Lung (tissue), 12 donors: ENCODE results near the gene MCTP2. TPM values are rescaled to one million over a fixed set of nuclear protein-coding genes. Genes with fewer than 3 reads are reported as not detected.

Experiments used
- ATAC-seq: fragments of 200-7000 bp; cut with Tn5 transposase; one replicate; pipeline ENCODE4 v1.9.1; 2020; ENCODE audit warnings: moderate number of reproducible peaks; ENCODE audit not compliant: insufficient read depth, low FRiP score
- DNase-seq, 3 donors: peaks; one replicate each; pipeline ENCODE4 v3.0.0-alpha.2; 2013 to 2017
- H3K27ac ChIP-seq, 2 donors: one replicate each; pipeline ENCODE4 v1.5.1; 2013; ENCODE audit warnings: mild to moderate bottlenecking in 2 of 2, moderate library complexity in 2 of 2, control low read depth in 1 of 2, inconsistent platforms in 1 of 2, low read depth in 1 of 2, low read length in 1 of 2
- H3K27me3 ChIP-seq, 3 donors: one replicate each; pipeline ENCODE4 v1.5.1; 2013; ENCODE audit warnings: low read length in 2 of 3; ENCODE audit not compliant: control insufficient read depth in 3 of 3, insufficient read depth in 3 of 3
- H3K36me3 ChIP-seq, 4 donors: one replicate each; pipeline ENCODE4 v1.5.1; 2013; ENCODE audit warnings: low read length in 4 of 4, mild to moderate bottlenecking in 1 of 4, moderate library complexity in 1 of 4; ENCODE audit not compliant: control insufficient read depth in 4 of 4, insufficient read depth in 4 of 4
- H3K4me1 ChIP-seq, 5 donors: one replicate each; pipeline ENCODE4 v1.5.1; 2013; ENCODE audit warnings: low read length in 5 of 5, mild to moderate bottlenecking in 2 of 5, moderate library complexity in 1 of 5; ENCODE audit not compliant: control insufficient read depth in 5 of 5, insufficient read depth in 5 of 5
- H3K4me3 ChIP-seq: one replicate; pipeline ENCODE4 v1.5.1; 2013; ENCODE audit warnings: mild to moderate bottlenecking, control low read depth, moderate library complexity
- H3K9ac ChIP-seq, 2 donors: one replicate each; pipeline ENCODE4 v1.5.1; 2013; ENCODE audit warnings: low read length in 2 of 2, control low read depth in 1 of 2; ENCODE audit not compliant: insufficient read depth in 1 of 2
- H3K9me3 ChIP-seq, 4 donors: one replicate each; pipeline ENCODE4 v1.5.1; 2013; ENCODE audit warnings: low read length in 3 of 4, mild to moderate bottlenecking in 1 of 4, moderate library complexity in 1 of 4; ENCODE audit not compliant: control insufficient read depth in 4 of 4, insufficient read depth in 3 of 4
- WGBS, 2 donors: extraction: QIAGEN DNeasy Blood & Tissue Kit; methylation state at CpG; one replicate each; pipeline ENCODE4 v1.1.7; 2013; 5-methylcytosine and 5-hydroxymethylcytosine counted together
- polyA plus RNA-seq, 2 donors: library from polyadenylated mRNA; stranded (reverse); fragments of 200-250 nt; gene quantifications; one replicate each; pipeline ENCODE4 v1.2.1, GENCODE V29; 2013
- total RNA-seq, 2 donors: library from RNA; depleted of rRNA in 1 of 2; stranded (reverse); fragments of >200 nt in 1 of 2; gene quantifications; one replicate each; pipeline ENCODE4 v1.2.1, GENCODE V29; 2014 to 2021
- TF ChIP-seq, protein P1 (sequence below): IDR thresholded peaks from 2 replicates; pipeline ENCODE4 v1.5.1; 2012; ENCODE audit warnings: mild to moderate bottlenecking; ENCODE audit errors: control extremely low read depth, extremely low read depth
- donor health status: control.
- donor health status: control.
- donor health status: Bipolar disorder and iron deficiency.
- donor health status: healthy.
- donor health status: DM: yes; HTN: yes; CAD: no.

The MCTP2 gene
- total and polyA plus RNA-seq, 4 donors: 3.5 to 92.5 (median 30.2) TPM

DNA sequence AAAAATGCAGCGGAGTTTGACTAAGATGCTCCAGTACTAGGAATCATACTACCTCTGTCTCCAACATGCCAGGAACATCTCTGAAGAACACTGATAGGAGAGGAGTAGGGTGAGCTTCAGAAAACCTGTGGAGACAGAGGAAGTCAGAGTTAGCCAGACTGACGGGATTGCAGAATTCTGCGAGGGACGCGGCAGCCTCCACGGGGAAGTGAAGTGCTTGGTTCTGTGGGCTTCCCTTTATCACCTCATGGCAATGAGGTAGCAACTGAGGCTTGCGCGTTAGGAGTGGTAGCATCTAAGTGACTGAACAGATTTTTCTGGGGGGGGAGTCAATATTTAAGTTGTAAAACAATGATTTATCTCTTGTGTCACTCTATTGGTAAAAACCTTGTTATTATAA is 226.3 kb downstream of the MCTP2 start:
- H3K4me1 ChIP-seq: no peaks in the 10 kb centered on the region
- H3K9me3 ChIP-seq: peaks cover 0 to 3% (median 0%) of the 10 kb centered on the region in 4 donors
- H3K4me3 ChIP-seq: no peak overlapping the region
- TF ChIP-seq, protein P1, sequence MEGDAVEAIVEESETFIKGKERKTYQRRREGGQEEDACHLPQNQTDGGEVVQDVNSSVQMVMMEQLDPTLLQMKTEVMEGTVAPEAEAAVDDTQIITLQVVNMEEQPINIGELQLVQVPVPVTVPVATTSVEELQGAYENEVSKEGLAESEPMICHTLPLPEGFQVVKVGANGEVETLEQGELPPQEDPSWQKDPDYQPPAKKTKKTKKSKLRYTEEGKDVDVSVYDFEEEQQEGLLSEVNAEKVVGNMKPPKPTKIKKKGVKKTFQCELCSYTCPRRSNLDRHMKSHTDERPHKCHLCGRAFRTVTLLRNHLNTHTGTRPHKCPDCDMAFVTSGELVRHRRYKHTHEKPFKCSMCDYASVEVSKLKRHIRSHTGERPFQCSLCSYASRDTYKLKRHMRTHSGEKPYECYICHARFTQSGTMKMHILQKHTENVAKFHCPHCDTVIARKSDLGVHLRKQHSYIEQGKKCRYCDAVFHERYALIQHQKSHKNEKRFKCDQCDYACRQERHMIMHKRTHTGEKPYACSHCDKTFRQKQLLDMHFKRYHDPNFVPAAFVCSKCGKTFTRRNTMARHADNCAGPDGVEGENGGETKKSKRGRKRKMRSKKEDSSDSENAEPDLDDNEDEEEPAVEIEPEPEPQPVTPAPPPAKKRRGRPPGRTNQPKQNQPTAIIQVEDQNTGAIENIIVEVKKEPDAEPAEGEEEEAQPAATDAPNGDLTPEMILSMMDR: no peak
- H3K27me3 ChIP-seq: no peaks in the 10 kb centered on the region
- DNase-seq (no peak), ATAC-seq (no peak)
- no peak overlapping the region for H3K27ac ChIP-seq
- no peak overlapping the region for H3K9ac ChIP-seq
- WGBS, 2 donors: 75 to 77% methylated on average over 8 of the region's 8 CpGs
- peaks cover 0 to 13% (median 0%) of the 10 kb centered on the region in 4 donors for H3K36me3 ChIP-seq

DNA sequence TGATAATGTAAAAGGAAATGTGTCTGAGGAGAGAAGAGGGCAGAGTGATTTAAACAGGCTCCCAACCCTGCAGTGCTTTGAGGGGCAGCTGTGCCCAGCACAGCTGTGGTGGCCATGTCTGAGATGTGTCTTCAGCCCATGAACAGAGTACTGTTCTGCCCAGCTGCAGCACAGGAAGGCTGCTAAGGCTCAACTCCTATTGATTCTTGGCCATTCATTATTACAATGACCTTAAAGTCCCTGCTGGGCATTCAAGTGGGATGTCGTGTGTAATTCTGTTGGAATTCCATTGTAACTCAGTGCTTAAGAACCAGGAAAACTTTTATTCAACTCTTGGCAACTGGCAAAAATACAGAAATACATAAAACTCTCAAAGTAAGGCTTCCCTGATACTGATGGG is 229.3 kb downstream of the MCTP2 start:
- WGBS, 2 donors: 94 to 96% methylated on average over 1 of the region's 1 CpG
- Histone ChIP-seq H3K27me3 (no peaks in the 10 kb centered on the region), H3K36me3 (peaks cover 0 to 13% (median 0%) of the 10 kb centered on the region in 4 donors), H3K9ac (no peak overlapping the region), H3K4me1 (no peaks in the 10 kb centered on the region), H3K27ac (no peak overlapping the region), H3K9me3 (no peaks in the 10 kb centered on the region), H3K4me3 (no peak overlapping the region)
- no peak for DNase-seq
- no peak for ATAC-seq
- TF ChIP-seq, protein P1: no peak

DNA sequence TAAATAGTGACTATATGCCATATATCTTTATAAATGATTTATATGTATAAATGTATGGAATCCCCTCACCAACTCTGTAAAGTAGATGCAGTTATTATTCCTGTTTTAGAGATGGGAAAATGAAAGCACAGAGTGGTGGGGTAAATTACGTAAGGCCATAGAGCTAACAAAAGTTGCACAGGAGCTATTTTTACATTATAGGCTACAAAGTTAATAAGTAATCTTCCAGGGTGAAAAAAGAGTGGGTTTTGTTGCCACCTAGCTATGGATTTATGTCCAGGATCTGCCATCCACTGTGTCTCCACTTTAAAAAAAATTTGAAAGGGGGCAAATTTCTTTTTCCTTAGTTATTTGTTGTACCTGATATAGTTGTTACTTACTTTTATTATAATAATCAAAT is 235.7 kb downstream of the MCTP2 start:
- no peak overlapping the region for H3K4me3 ChIP-seq
- no peak for ATAC-seq
- 74 to 94% methylated on average over 1 of the region's 1 CpG for WGBS, 2 donors
- peaks cover 0 to 4% (median 0%) of the 10 kb centered on the region in 4 donors for H3K36me3 ChIP-seq
- no peaks in the 10 kb centered on the region for H3K9me3 ChIP-seq
- no peak overlapping the region for H3K27ac ChIP-seq
- no peak overlapping the region for H3K9ac ChIP-seq
- no peaks in the 10 kb centered on the region for H3K4me1 ChIP-seq
- TF ChIP-seq, protein P1: no peak
- no peaks in the 10 kb centered on the region for H3K27me3 ChIP-seq
- no peak for DNase-seq

DNA sequence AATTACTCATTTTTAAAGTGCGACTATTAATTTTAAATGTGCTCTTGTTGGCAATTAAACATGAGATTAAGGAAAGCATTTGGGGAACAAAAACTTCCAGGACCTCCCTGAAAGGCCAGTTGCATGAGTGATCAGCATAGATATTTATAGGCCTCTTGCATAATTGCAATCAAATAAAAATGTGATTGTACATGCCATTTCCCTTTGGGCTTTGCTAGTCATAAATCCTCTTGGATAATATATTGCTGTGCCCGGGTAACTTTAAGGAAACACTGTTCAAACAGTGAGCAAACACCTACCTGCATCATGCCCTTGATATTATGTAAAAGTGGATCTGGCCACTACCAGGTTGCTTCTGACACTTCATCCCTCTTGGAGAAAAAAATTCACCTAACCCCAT is 239.1 kb downstream of the MCTP2 start:
- no peak overlapping the region for H3K9ac ChIP-seq
- no peaks in the 10 kb centered on the region for H3K27me3 ChIP-seq
- no peaks in the 10 kb centered on the region for H3K9me3 ChIP-seq
- DNase-seq (no peak), ATAC-seq (no peak)
- no peak overlapping the region for H3K4me3 ChIP-seq
- TF ChIP-seq, protein P1: no peak
- peaks cover 0 to 4% (median 0%) of the 10 kb centered on the region in 4 donors for H3K36me3 ChIP-seq
- H3K27ac ChIP-seq: no peak overlapping the region
- no peaks in the 10 kb centered on the region for H3K4me1 ChIP-seq
- 53 to 54% methylated on average over 2 of the region's 2 CpGs for WGBS, 2 donors
